ENCODE measurements around the gene KLHL17. TPM values are rescaled to one million over a fixed set of nuclear protein-coding genes. Genes with fewer than 3 reads are reported as not detected.
"Not testable (repeated sequence)": the region's sequence is repeated elsewhere in the genome, so short reads cannot be mapped to it uniquely, and the experiment has no call there.

KLHL17 gene
- total RNA-seq, 1 donor from 2014 or later, result 6.1 TPM

DNA sequence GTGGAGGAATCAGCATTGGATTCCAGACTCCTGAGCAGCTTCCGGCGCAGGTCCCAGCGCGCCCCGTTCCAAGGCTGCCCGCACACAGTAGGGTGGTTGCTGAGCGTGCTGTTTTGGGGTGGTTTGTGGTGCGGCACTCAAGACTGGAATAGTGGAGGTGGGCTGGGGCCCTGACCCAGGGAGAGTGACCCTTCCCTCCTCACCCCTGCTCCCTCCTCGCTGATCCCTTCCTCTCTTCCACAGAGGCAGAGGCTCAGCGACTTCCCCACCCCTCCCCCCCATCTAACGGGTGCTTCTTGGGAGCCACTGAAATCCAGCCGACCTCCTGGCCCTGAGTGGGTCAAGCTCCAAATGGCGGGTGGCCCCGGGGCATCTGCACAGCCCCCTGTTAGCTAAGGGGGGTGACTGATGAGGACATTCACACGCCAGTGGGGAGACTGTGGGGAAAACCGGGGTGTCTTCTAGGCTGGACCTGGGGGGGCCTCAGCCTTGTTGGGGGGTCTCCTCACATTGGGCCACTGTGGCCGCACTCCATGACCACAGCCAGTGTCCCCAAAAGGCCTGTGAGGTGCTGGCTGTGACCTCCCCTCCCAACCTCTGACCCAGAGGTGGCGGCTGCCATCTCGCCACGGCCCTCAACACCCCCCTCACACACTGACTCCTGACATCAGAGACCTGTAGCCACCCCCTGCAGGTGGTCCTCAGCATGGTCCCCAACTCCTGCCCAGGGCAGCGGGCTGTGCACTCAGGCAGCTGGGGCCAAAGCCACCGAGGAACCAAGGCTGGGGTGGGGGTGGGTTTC, 43.4 kb downstream of the KLHL17 start:
- DNase-seq, result no peak

GRCh38 chr1:1004420-1004779, 44.0 kb downstream of the KLHL17 start:
- no peak for DNase-seq

DNA sequence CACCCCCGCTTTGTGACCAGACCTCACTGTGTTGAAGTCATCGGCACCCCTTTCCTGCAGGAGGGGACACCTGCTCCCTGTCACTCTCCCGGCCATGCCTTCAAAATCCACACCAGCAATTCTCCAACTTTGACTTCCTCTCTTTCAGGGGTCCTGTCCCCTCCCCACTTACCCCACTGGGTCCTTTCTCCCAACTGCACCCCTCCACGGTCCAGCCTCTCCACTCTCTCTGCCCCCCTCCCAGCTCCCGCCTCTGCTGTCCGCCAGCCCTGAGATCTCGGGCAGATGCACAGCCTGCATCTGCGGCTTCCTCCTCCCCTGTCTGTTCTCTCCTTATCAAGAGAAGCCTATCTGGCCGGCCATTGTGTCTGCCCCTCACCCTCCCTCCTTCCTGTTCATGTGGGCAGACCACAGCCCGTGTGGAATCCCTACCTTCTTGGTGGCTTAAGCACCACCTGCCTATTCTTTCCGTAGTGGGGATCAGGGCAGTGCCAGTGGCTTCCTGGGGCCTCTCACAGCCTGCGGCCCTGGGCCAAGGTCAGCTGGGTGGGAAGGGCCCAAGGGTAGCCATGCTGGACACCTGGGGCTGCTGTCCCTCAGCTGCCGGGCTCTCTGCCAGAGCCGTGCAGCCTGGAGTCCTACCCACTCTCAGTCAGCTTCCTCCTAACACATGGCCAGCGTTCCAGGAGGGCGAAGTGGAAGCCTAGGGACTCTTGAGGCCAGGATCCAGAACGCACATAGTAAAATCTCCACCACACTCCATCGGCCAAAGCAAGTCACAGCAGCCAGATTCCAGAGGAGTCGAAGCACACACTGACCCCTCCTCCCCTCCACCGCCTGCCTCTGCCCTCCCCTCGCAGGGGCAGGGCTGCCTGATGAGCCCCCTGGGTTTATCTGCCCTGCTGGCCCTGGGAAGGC, 44.7 kb downstream of the KLHL17 start:
- no peak for DNase-seq

DNA sequence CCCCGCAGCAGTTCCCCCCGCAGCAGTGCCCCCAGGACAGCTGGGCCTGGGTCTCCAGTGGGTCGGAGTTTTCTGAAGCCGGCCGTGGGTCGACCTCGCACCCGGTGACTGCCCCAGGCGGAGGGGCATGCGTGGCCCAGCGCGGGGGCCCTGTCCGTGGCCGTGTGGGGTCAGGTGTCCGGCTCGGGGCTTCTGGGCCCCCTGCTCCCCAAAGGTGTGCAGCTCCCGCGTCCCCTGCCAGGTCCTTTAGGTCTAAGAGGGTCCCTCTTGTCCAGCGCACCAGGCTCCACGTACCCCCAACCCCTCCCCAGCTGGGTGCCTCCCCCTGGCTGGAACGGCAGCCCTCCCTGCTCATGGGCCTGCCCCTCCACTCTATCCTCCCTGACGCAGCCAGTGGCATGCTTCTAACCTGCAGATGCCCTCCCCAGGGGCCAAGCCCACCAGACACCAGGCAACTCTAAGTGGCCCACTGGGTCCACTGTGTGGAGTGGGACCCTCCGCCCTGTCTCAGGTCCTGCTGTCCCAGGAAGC, 45.5 kb downstream of the KLHL17 start:
- no peak for DNase-seq

- no peak for DNase-seq
Measured at GRCh38 chr1:1006305-1007159, 46.1 kb downstream of the KLHL17 start.

DNA sequence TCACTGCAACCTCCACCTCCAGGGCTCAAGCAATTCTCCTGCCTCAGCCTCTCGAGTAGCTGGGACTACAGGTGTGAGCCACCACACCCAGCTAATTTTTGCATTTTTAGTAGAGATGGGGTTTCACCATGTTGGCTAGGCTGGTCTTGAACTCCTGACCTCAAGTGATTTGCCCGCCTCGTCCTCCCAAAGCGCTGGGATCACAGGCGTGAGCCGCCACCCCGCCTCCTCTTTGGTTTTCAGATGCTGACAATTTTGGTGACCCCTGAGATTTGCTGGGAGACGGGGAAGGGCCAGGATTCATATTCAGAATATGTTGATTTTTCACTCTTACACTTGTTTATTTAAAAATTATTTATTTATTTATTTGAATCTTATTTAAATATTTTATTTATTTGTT, 49.7 kb downstream of the KLHL17 start:
- not testable (repeated sequence) for DNase-seq

GRCh38 chr1:1011396-1011949, 51.1 kb downstream of the KLHL17 start:
- no peak for DNase-seq

GRCh38 chr1:1012736-1013104, 52.3 kb downstream of the KLHL17 start:
- DNase-seq, result not testable (repeated sequence)

GRCh38 chr1:1013105-1013921, 52.9 kb downstream of the KLHL17 start, which contains the start of gene ISG15:
ISG15 (plus strand) TSS chr1:1013497; CDS start chr1:1013574, 77 bp downstream.
- peak; percentile 54 for DNase-seq

DNA sequence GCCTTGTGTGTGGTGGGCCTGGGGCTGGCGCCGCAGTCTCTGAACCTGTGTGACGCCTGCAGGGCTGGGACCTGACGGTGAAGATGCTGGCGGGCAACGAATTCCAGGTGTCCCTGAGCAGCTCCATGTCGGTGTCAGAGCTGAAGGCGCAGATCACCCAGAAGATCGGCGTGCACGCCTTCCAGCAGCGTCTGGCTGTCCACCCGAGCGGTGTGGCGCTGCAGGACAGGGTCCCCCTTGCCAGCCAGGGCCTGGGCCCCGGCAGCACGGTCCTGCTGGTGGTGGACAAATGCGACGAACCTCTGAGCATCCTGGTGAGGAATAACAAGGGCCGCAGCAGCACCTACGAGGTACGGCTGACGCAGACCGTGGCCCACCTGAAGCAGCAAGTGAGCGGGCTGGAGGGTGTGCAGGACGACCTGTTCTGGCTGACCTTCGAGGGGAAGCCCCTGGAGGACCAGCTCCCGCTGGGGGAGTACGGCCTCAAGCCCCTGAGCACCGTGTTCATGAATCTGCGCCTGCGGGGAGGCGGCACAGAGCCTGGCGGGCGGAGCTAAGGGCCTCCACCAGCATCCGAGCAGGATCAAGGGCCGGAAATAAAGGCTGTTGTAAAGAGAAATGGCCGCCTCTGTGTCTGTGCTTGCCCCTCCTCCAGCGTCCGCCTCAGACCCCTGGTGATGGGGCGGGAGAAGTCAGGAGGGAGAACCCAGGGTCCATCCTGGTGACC, 53.7 kb downstream of the KLHL17 start:
- no peak for DNase-seq

DNA sequence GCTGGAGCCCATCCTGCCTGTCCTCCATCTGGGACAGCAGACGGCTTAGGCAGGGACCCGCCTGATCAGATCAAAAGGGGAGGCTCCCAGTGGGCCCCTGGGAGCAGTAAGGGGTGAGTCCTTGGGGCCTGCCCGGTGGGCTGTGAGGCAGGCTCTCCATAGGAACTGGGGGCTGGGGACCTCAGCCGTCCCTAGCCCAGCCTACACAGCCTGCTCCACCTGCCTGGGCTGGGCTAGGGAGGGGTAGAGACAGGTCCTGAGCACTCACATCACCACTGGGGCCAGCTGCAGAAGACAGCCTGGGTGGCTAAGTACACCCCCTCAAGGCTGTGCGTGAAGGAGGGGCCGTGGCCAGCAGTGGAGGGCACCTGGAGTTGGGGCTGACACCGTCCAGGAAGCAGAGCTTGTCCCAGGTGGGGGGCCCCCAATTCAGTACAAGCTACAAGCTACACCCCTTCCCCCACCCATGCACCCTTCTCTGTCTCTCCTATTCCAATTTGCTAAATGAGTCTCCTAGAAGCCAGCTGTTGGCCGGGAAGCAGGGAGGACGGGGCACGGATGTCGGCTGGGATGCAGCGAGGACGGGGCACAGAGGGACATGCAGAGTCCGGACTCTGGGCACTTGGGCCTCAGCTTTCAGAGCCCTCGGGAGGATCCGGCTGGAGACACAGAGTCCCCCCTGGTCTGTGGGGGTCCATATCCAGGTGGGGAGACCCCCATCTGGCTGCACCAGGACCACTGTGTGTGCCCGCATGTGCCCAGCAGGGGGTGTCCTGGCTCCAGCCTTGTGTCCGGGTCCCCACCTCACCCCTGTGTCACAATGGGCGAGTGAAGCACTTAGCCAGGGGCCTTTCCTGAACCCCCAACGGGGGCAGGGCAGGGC, 54.7 kb downstream of the KLHL17 start:
- DNase-seq, result no peak

Small RNA genes within 50 kb of the gene (small RNA-seq; reads per million reads assigned to genes)
- gene AL645608.3 (not detected), gene AL645608.4 (not detected)

Other genes starting within 250 kb of the KLHL17 start
- gene SAMD11, start 36.7 kb upstream of the KLHL17 start, total RNA-seq, result 0.16 TPM
- gene NOC2L, start 1.3 kb upstream of the KLHL17 start, total RNA-seq, result 52.7 TPM
- gene PLEKHN1, start 5.9 kb downstream of the KLHL17 start, total RNA-seq, result not detected
- 0.47 TPM for gene PERM1, start 21.5 kb downstream of the KLHL17 start, total RNA-seq
- gene HES4, start 39.5 kb downstream of the KLHL17 start, total RNA-seq, result 15.1 TPM
- gene ISG15, start 52.9 kb downstream of the KLHL17 start, total RNA-seq, result 15.0 TPM
- 71.9 TPM for gene AGRN, start 59.5 kb downstream of the KLHL17 start, total RNA-seq
- not detected for gene RNF223, start 113.7 kb downstream of the KLHL17 start, total RNA-seq
- gene C1orf159, start 155.5 kb downstream of the KLHL17 start, total RNA-seq, result 5.5 TPM
- gene TTLL10, start 213.3 kb downstream of the KLHL17 start, total RNA-seq, result not detected
- not detected for gene TNFRSF18, start 246.0 kb downstream of the KLHL17 start, total RNA-seq

All from occipital lobe (tissue), 3 donors.